H1 (cell line): ENCODE data around the gene VEGFC. TPM values are rescaled to one million over a fixed set of nuclear protein-coding genes. Genes with fewer than 3 reads are reported as not detected.

Experiments
- CTCF ChIA-PET: fragments of 300-600 bp; sonication (Branson Sonifier 250); formaldehyde crosslinking; loops from one replicate; lab custom pipeline; 2021; ENCODE audit not compliant: partially characterized antibody; lab: Charles Lee
- POLR2A ChIA-PET: fragments of 300-600 bp; sonication (Branson Sonifier 250); formaldehyde crosslinking; loops from one replicate; lab custom pipeline; 2021; ENCODE audit warnings: inconsistent platforms; ENCODE audit not compliant: partially characterized antibody; lab: Charles Lee
- DNase-seq, 2 experiments: peaks; one replicate each; pipeline versions ENCODE4 v3.0.0 to v3.0.0-alpha.2; 2010 to 2022; ENCODE audit warnings: low spot score in 2 of 2, low read depth in 1 of 2, mixed read lengths in 1 of 2
- FAIRE-seq: peaks from 2 replicates; lab custom pipeline; 2011; peaks lifted over from hg19 to GRCh38; lab: Jason Lieb, UNC
- H2AFZ ChIP-seq: 2 replicates; pipeline ENCODE4 v1.8.1; 2012; ENCODE audit warnings: low read length, inconsistent platforms
- H2AK5ac ChIP-seq: 2 replicates; pipeline ENCODE4 v1.6.1; 2013; ENCODE audit warnings: low read depth, low read length
- H2BK120ac ChIP-seq: replicated peaks from 2 replicates; pipeline ENCODE3; 2013; ENCODE audit warnings: low read depth, low read length, inconsistent platforms
- H2BK12ac ChIP-seq: 2 replicates; pipeline ENCODE4 v1.6.1; 2013; ENCODE audit warnings: low read depth, low read length
- H2BK15ac ChIP-seq: 2 replicates; pipeline ENCODE4 v1.6.1; 2013; ENCODE audit warnings: low read length
- H2BK20ac ChIP-seq: 2 replicates; pipeline ENCODE4 v1.6.1; 2013; ENCODE audit warnings: low read length
- H2BK5ac ChIP-seq: 2 replicates; pipeline ENCODE4 v1.6.1; 2013; ENCODE audit warnings: low read depth, low read length
- H3K14ac ChIP-seq: 2 replicates; pipeline ENCODE4 v1.6.1; 2013; ENCODE audit warnings: inconsistent platforms; ENCODE audit not compliant: insufficient read length
- H3K18ac ChIP-seq: 2 replicates; pipeline ENCODE4 v1.6.1; 2013; ENCODE audit warnings: low read length; ENCODE audit errors: extremely low read depth
- H3K23ac ChIP-seq: 2 replicates; pipeline ENCODE4 v1.6.1; 2013; ENCODE audit warnings: inconsistent platforms; ENCODE audit not compliant: insufficient read length
- H3K23me2 ChIP-seq: 2 replicates; pipeline ENCODE4 v1.6.1; 2013; ENCODE audit warnings: low read depth, low read length
- H3K27ac ChIP-seq: 2 replicates; pipeline ENCODE4 v1.6.1; 2011; ENCODE audit warnings: low read depth, low read length, inconsistent platforms
- H3K27me3 ChIP-seq, 4 experiments: replicated peaks in 1 of 4; 1 replicate in 1 of 4; 2 replicates in 3 of 4; pipeline versions ENCODE4 v1.6.1 to v1.8.1; 2011 to 2013; ENCODE audit warnings: low read length in 3 of 4, mild to moderate bottlenecking in 3 of 4, inconsistent platforms in 2 of 4, mixed read lengths in 2 of 4, moderate library complexity in 1 of 4; ENCODE audit not compliant: control insufficient read depth in 3 of 4, insufficient read depth in 3 of 4; ENCODE audit errors: extremely low read depth in 1 of 4
- H3K36me3 ChIP-seq, 4 experiments: 2 replicates each; pipeline versions ENCODE4 v1.6.1 to v1.8.1; 2011 to 2013; ENCODE audit warnings: mild to moderate bottlenecking in 4 of 4, low read length in 3 of 4, moderate library complexity in 2 of 4, control low read depth in 1 of 4, inconsistent platforms in 1 of 4; ENCODE audit not compliant: insufficient read depth in 4 of 4, control insufficient read depth in 2 of 4
- H3K4ac ChIP-seq: replicated peaks from 2 replicates; pipeline ENCODE3; 2013; ENCODE audit warnings: low read length, low read depth, mixed read lengths, inconsistent platforms; ENCODE audit not compliant: insufficient read length
- H3K4me1 ChIP-seq, 4 experiments: replicated peaks in 1 of 4; 1 replicate in 1 of 4; 2 replicates in 3 of 4; pipeline versions ENCODE4 v1.6.1 to v1.8.1; 2011 to 2013; ENCODE audit warnings: low read length in 3 of 4, inconsistent platforms in 2 of 4, mixed read lengths in 1 of 4; ENCODE audit not compliant: insufficient read depth in 4 of 4, control insufficient read depth in 3 of 4
- H3K4me2 ChIP-seq, 2 experiments: 2 replicates each; pipeline versions ENCODE4 v1.6.1 to v1.8.1; 2011 to 2013; ENCODE audit warnings: low read depth in 2 of 2, low read length in 2 of 2, control low read depth in 1 of 2, inconsistent platforms in 1 of 2, mild to moderate bottlenecking in 1 of 2; ENCODE audit not compliant: insufficient read depth in 1 of 2
- H3K4me3 ChIP-seq, 4 experiments: fragments of 200-600, 300-600 bp in 1 of 4; sonication (generic), shearing (Covaris generic), sonication (Bioruptor Twin) in 1 of 4; 2 replicates each; pipeline versions ENCODE4 v1.5.1 to v1.8.1; 2011 to 2016; ENCODE audit warnings: low read length in 4 of 4, low read depth in 3 of 4, control low read depth in 2 of 4, inconsistent platforms in 2 of 4, mild to moderate bottlenecking in 2 of 4, mixed read lengths in 1 of 4, moderate library complexity in 1 of 4; ENCODE audit not compliant: insufficient read depth in 2 of 4; ENCODE audit errors: extremely low read depth in 1 of 4
- H3K56ac ChIP-seq: replicated peaks from 2 replicates; pipeline ENCODE3; 2013; ENCODE audit warnings: low read depth, mild to moderate bottlenecking, mixed read lengths, low read length, inconsistent platforms; ENCODE audit not compliant: insufficient read length
- H3K79me1 ChIP-seq: 2 replicates; pipeline ENCODE4 v1.6.1; 2013; ENCODE audit warnings: low read depth, low read length, control low read depth
- H3K79me2 ChIP-seq, 2 experiments: 2 replicates each; pipeline versions ENCODE4 v1.6.1 to v1.8.1; 2012 to 2013; ENCODE audit warnings: low read length in 2 of 2, mild to moderate bottlenecking in 2 of 2, inconsistent platforms in 1 of 2; ENCODE audit not compliant: insufficient read depth in 2 of 2, control insufficient read depth in 1 of 2
- H3K9ac ChIP-seq, 4 experiments: replicated peaks in 1 of 4; 1 replicate in 1 of 4; 2 replicates in 3 of 4; pipeline versions ENCODE4 v1.6.1 to v1.8.1; 2011 to 2013; ENCODE audit warnings: low read depth in 3 of 4, low read length in 3 of 4, control low read depth in 2 of 4, mild to moderate bottlenecking in 2 of 4, moderate library complexity in 2 of 4, inconsistent platforms in 1 of 4; ENCODE audit errors: extremely low read depth in 1 of 4
- H3K9me3 ChIP-seq, 2 experiments: 2 replicates each; pipeline versions ENCODE4 v1.6.1 to v1.8.1; 2012 to 2013; ENCODE audit warnings: mild to moderate bottlenecking in 2 of 2, moderate library complexity in 2 of 2, control low read depth in 1 of 2, inconsistent platforms in 1 of 2, low read depth in 1 of 2, low read length in 1 of 2, mixed read lengths in 1 of 2; ENCODE audit not compliant: insufficient read depth in 2 of 2
- H4K20me1 ChIP-seq, 2 experiments: replicated peaks in 1 of 2; 2 replicates each; pipeline versions ENCODE3 to v1.8.1; 2011 to 2013; ENCODE audit warnings: inconsistent platforms in 2 of 2, low read length in 2 of 2, mild to moderate bottlenecking in 1 of 2; ENCODE audit not compliant: insufficient read depth in 2 of 2, control insufficient read depth in 1 of 2
- H4K5ac ChIP-seq: 2 replicates; pipeline ENCODE4 v1.6.1; 2013; ENCODE audit warnings: low read length, low read depth, mixed read lengths, inconsistent platforms; ENCODE audit not compliant: insufficient read length
- H4K8ac ChIP-seq: 2 replicates; pipeline ENCODE4 v1.8.0; 2013; ENCODE audit warnings: mild to moderate bottlenecking, moderate library complexity, low read length, inconsistent platforms; ENCODE audit not compliant: insufficient read depth; ENCODE audit errors: extremely low read depth
- H4K91ac ChIP-seq: replicated peaks from 2 replicates; pipeline ENCODE3; 2013; ENCODE audit warnings: low read length, mixed read lengths, inconsistent platforms; ENCODE audit not compliant: insufficient read length
- BACH1 ChIP-seq: IDR thresholded peaks from 2 replicates; pipeline ENCODE4 v1.6.1; 2012; ENCODE audit warnings: low read length, improper control_type of control experiment
- CHD2 ChIP-seq: IDR thresholded peaks from 2 replicates; pipeline ENCODE4 v1.6.1; 2012; ENCODE audit warnings: low read length, improper control_type of control experiment
- CREB1 ChIP-seq: IDR thresholded peaks from 2 replicates; pipeline ENCODE4 v1.6.1; 2012; ENCODE audit warnings: inconsistent platforms
- EZH2 ChIP-seq: fragments of 200-600 bp; sonication (generic); IDR thresholded peaks from 2 replicates; pipeline ENCODE4 v1.7.1; 2012; ENCODE audit warnings: low read depth, mild to moderate bottlenecking, moderate library complexity, low read length, inconsistent platforms; ENCODE audit not compliant: severe bottlenecking
- MAFK ChIP-seq: IDR thresholded peaks from 2 replicates; pipeline ENCODE4 v1.6.1; 2012; ENCODE audit warnings: low read depth, mild to moderate bottlenecking, improper control_type of control experiment, low read length
- MAX ChIP-seq: IDR thresholded peaks from 2 replicates; pipeline ENCODE4 v1.6.1; 2012; ENCODE audit warnings: inconsistent platforms
- PHF8 ChIP-seq: fragments of 200-600 bp; sonication (generic); conservative IDR thresholded peaks from 2 replicates; pipeline ENCODE4 v1.7.1; 2012; ENCODE audit warnings: low read depth, mild to moderate bottlenecking, inconsistent platforms, low read length, moderate library complexity
- RFX5 ChIP-seq: IDR thresholded peaks from 2 replicates; pipeline ENCODE4 v1.6.1; 2011; ENCODE audit warnings: low read depth, low read length, improper control_type of control experiment, borderline replicate concordance
- RXRA ChIP-seq: IDR thresholded peaks from 2 replicates; pipeline ENCODE4 v1.6.1; 2011; ENCODE audit warnings: low read depth, mild to moderate bottlenecking, low read length, moderate library complexity; ENCODE audit not compliant: insufficient read depth
- SP1 ChIP-seq: IDR thresholded peaks from 2 replicates; pipeline ENCODE4 v1.6.1; 2011; ENCODE audit warnings: low read depth, low read length
- SP2 ChIP-seq: IDR thresholded peaks from 2 replicates; pipeline ENCODE4 v1.6.1; 2012; ENCODE audit warnings: mild to moderate bottlenecking, low read length, inconsistent platforms
- SUZ12 ChIP-seq: fragments of 200-600 bp; sonication (generic); IDR thresholded peaks from 2 replicates; pipeline ENCODE4 v1.6.1; 2012; ENCODE audit warnings: mild to moderate bottlenecking, inconsistent platforms, low read length, moderate library complexity, mixed read lengths
- WGBS, 2 experiments: shearing (Covaris generic) in 1 of 2; methylation state at CpG; one replicate each; pipeline versions ENCODE4 v1.1.6 to v1.1.7; 2013 to 2015; ENCODE audit warnings: low lambda C conversion rate in 2 of 2, mixed read lengths in 2 of 2, inconsistent platforms in 1 of 2, low coverage in 1 of 2, missing lambda C conversion rate in 1 of 2; ENCODE audit not compliant: insufficient replicate concordance in 2 of 2, insufficient coverage in 1 of 2, insufficient read length in 1 of 2; ENCODE audit errors: extremely low coverage in 1 of 2, missing lambda C conversion rate in 1 of 2; 5-methylcytosine and 5-hydroxymethylcytosine counted together
- polyA plus RNA-seq, 7 experiments: library from polyadenylated mRNA; depleted of rRNA in 3 of 7; stranded (reverse) in 5 of 7; unstranded in 2 of 7; fragments of >200 nt in 5 of 7; fragments of 200-250 nt in 2 of 7; gene quantifications; 1 replicate in 5 of 7; 2 replicates in 1 of 7; 4 replicates in 1 of 7; pipeline versions ENCODE4 v1.2.1 to v1.2.3, GENCODE V29; 2011 to 2013; ENCODE audit warnings: missing spikeins in 2 of 7, mixed read lengths in 2 of 7
- total RNA-seq: library from RNA; stranded (reverse); fragmentation: NEBNext Ultra II Directional; extraction: Animal tissue kit (Norgen Biotek cat#: 25700); gene quantifications from 2 replicates; pipeline ENCODE4 v1.2.1, GENCODE V29; 2021
- TF ChIP-seq, protein P1 (sequence below): IDR thresholded peaks from 2 replicates; pipeline ENCODE4 v1.6.1; 2012; ENCODE audit warnings: inconsistent platforms
- TF ChIP-seq, protein P2 (sequence below): IDR thresholded peaks from 2 replicates; pipeline ENCODE4 v1.6.1; 2011; ENCODE audit warnings: low read depth, mild to moderate bottlenecking, low read length; ENCODE audit not compliant: insufficient read depth

Gene VEGFC
- total and polyA plus RNA-seq, 2 of the 8 experiments (the other 6 are each of a cell fraction or from before 2014, with no cell fraction given): 0.53 to 1.4 TPM

DNA sequence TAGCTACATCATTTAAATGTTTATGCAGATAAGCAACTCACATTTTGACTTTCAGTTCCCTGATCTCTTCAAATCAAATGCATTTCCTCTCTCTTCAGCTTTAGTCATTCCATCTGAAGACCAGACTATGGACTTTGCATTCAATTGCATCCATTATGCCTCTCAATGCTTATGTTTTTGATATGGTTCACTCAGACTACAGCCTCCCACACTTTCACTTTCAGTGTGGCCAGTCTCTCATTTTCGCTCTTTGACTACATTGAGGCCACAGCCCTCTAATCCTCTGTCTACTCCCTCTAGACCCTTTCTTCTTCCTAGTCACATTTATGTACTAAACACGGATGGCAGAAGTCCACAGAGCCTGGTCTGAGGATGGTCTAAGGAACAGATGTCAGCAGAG, 24.5 kb upstream of the VEGFC start:
- H3K9ac ChIP-seq: no peak overlapping the region
- no peak overlapping the region for H3K4me3 ChIP-seq
- FAIRE-seq (no peak), DNase-seq (no peak)
- no peaks in the 10 kb centered on the region for H3K36me3 ChIP-seq
- H3K4ac ChIP-seq: no peak overlapping the region
- H3K4me1 ChIP-seq: no peaks in the 10 kb centered on the region
- WGBS, 2 experiments: 93% methylated on average over 2 of the region's 2 CpGs; no CpG with 5 or more reads in 1 of the 2 experiments
- H2BK20ac ChIP-seq: no peak overlapping the region
- H4K91ac ChIP-seq: no peak overlapping the region
- no peak overlapping the region for H3K18ac ChIP-seq
- no peak overlapping the region for H2AK5ac ChIP-seq
- H2AFZ ChIP-seq: no peak overlapping the region
- CTCF ChIA-PET: interaction anchor here (1.1 to 1.6 kb wide), 3 partner anchors 9 to 230 kb away, joined by 4 to 6 read pairs (median 4); no protein-coding TSS in a partner anchor
- H3K14ac ChIP-seq: no peak overlapping the region
- H3K23me2 ChIP-seq: no peaks in the 10 kb centered on the region
- H3K56ac ChIP-seq: no peak overlapping the region
- no peaks in the 10 kb centered on the region for H3K79me2 ChIP-seq
- no peak overlapping the region for H2BK15ac ChIP-seq
- POLR2A ChIA-PET: no interaction called here
- no peak overlapping the region for H4K5ac ChIP-seq
- H2BK12ac ChIP-seq: no peak overlapping the region
- no peaks in the 10 kb centered on the region for H3K9me3 ChIP-seq
- H3K79me1 ChIP-seq: no peaks in the 10 kb centered on the region
- no peak overlapping the region for H3K4me2 ChIP-seq
- H3K23ac ChIP-seq: no peak overlapping the region
- H2BK120ac ChIP-seq: no peak overlapping the region
- no peak overlapping the region for H3K27ac ChIP-seq
- peaks cover 0 to 1% (median 0%) of the 10 kb centered on the region in 4 experiments; a peak in 1 of 7 replicates for H3K27me3 ChIP-seq
- H4K8ac ChIP-seq: no peak overlapping the region
- no peak overlapping the region for H2BK5ac ChIP-seq
- no peaks in the 10 kb centered on the region for H4K20me1 ChIP-seq
- no peak for TF ChIP-seq SP2
- no peak for TF ChIP-seq SUZ12
- no peak for TF ChIP-seq RFX5
- TF ChIP-seq MAFK: no peak
- TF ChIP-seq CHD2: no peak
- no peak for TF ChIP-seq RXRA
- no peak for TF ChIP-seq MAX
- TF ChIP-seq PHF8: no peak
- TF ChIP-seq, protein P1, sequence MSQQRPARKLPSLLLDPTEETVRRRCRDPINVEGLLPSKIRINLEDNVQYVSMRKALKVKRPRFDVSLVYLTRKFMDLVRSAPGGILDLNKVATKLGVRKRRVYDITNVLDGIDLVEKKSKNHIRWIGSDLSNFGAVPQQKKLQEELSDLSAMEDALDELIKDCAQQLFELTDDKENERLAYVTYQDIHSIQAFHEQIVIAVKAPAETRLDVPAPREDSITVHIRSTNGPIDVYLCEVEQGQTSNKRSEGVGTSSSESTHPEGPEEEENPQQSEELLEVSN: no peak
- TF ChIP-seq CREB1: no peak
- no peak for TF ChIP-seq BACH1
- TF ChIP-seq EZH2: no peak
- TF ChIP-seq, protein P2, sequence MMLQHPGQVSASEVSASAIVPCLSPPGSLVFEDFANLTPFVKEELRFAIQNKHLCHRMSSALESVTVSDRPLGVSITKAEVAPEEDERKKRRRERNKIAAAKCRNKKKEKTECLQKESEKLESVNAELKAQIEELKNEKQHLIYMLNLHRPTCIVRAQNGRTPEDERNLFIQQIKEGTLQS: no peak
- TF ChIP-seq SP1: no peak
